HepG2 (cell line): ENCODE data around the gene QSER1. TPM values are rescaled to one million over a fixed set of nuclear protein-coding genes. Genes with fewer than 3 reads are reported as not detected.

ENCODE experiments used
- AKAP8 ChIP-seq: sonication (generic); formaldehyde crosslinking; IDR thresholded peaks from 2 replicates; pipeline ENCODE4 v1.5.1; 2020; ENCODE audit warnings: mild to moderate bottlenecking, missing genetic modification reagents
- ERF ChIP-seq: IDR thresholded peaks from 2 replicates; pipeline ENCODE4 v1.6.1; 2018; ENCODE audit warnings: missing biosample characterization, missing genetic modification reagents
- IRF9 ChIP-seq: sonication (generic); formaldehyde crosslinking; IDR thresholded peaks from 2 replicates; pipeline ENCODE4 v1.8.0; 2022; ENCODE audit warnings: missing genetic modification reagents, mild to moderate bottlenecking, borderline replicate concordance
- MLXIP ChIP-seq: sonication (generic); formaldehyde crosslinking; IDR thresholded peaks from 2 replicates; pipeline ENCODE4 v1.9.0; 2021; ENCODE audit warnings: missing genetic modification reagents, borderline replicate concordance
- MTA3 ChIP-seq: sonication (generic); formaldehyde crosslinking; IDR thresholded peaks from 2 replicates; pipeline ENCODE4 v1.4.0; 2020; ENCODE audit warnings: missing genetic modification reagents
- MXI1 ChIP-seq: IDR thresholded peaks from 3 replicates; pipeline ENCODE4 v1.6.1; 2012; ENCODE audit warnings: low read depth, low read length, inconsistent platforms, borderline replicate concordance
- NKX3-1 ChIP-seq: sonication (generic); formaldehyde crosslinking; IDR thresholded peaks from 2 replicates; pipeline ENCODE4 v1.5.0; 2020; ENCODE audit warnings: missing genetic modification reagents
- PPARG ChIP-seq: conservative IDR thresholded peaks from 2 replicates; pipeline ENCODE4 v1.6.1; 2016; ENCODE audit warnings: missing biosample characterization, missing genetic modification reagents
- SCMH1 ChIP-seq: sonication (generic); formaldehyde crosslinking; IDR thresholded peaks from 2 replicates; pipeline ENCODE4 v1.9.0; 2021; ENCODE audit warnings: missing genetic modification reagents, mild to moderate bottlenecking, borderline replicate concordance
- SNAI1 ChIP-seq: sonication (generic); formaldehyde crosslinking; IDR thresholded peaks from 2 replicates; pipeline ENCODE4 v1.5.0; 2020; ENCODE audit warnings: mild to moderate bottlenecking, missing genetic modification reagents, borderline replicate concordance
- SP1 ChIP-seq, 2 experiments: fragments of 450-650 bp in 1 of 2; sonication (generic) in 1 of 2; formaldehyde crosslinking in 1 of 2; IDR thresholded peaks; 2 replicates each; pipeline versions ENCODE4 v1.4.0 to v1.6.1; 2016 to 2020; ENCODE audit warnings: missing genetic modification reagents in 1 of 2
- TAF15 ChIP-seq: fragments of 200-400 bp; formaldehyde crosslinking; IDR thresholded peaks from one replicate; pipeline ENCODE4 v1.6.1; 2018; ENCODE audit warnings: mild to moderate bottlenecking, low read depth, low read length; ENCODE audit not compliant: poor library complexity, severe bottlenecking
- TFDP2 ChIP-seq: sonication (generic); formaldehyde crosslinking; IDR thresholded peaks from 2 replicates; pipeline ENCODE4 v1.4.0; 2020; ENCODE audit warnings: missing genetic modification reagents
- TSC22D2 ChIP-seq: sonication (generic); formaldehyde crosslinking; IDR thresholded peaks from 2 replicates; pipeline ENCODE4 v1.5.1; 2020; ENCODE audit warnings: missing genetic modification reagents, mild to moderate bottlenecking, borderline replicate concordance
- U2AF1 ChIP-seq: fragments of 200-400 bp; formaldehyde crosslinking; optimal IDR thresholded peaks from 2 replicates; pipeline ENCODE3; 2017; ENCODE audit warnings: mild to moderate bottlenecking, low read depth, low read length
- ZNF207 ChIP-seq: fragments of 450-650 bp; IDR thresholded peaks from 2 replicates; pipeline ENCODE4 v1.6.1; 2016; ENCODE audit warnings: antibody characterized with exemption, borderline replicate concordance
- ZNF367 ChIP-seq: sonication (generic); formaldehyde crosslinking; IDR thresholded peaks from 2 replicates; pipeline ENCODE4 v1.4.0; 2020; ENCODE audit warnings: missing genetic modification reagents, borderline replicate concordance
- ZNF501 ChIP-seq: sonication (generic); formaldehyde crosslinking; IDR thresholded peaks from 2 replicates; pipeline ENCODE4 v1.5.1; 2020; ENCODE audit warnings: mild to moderate bottlenecking, moderate library complexity, missing genetic modification reagents
- ZNF569 ChIP-seq: sonication (generic); formaldehyde crosslinking; IDR thresholded peaks from 2 replicates; pipeline ENCODE4 v1.5.0; 2020; ENCODE audit warnings: mild to moderate bottlenecking, missing genetic modification reagents, moderate library complexity, borderline replicate concordance
- ZNF709 ChIP-seq: sonication (generic); formaldehyde crosslinking; IDR thresholded peaks from 2 replicates; pipeline ENCODE4 v1.5.0; 2020; ENCODE audit warnings: mild to moderate bottlenecking, missing genetic modification reagents
- ZNF749 ChIP-seq: sonication (generic); formaldehyde crosslinking; IDR thresholded peaks from 2 replicates; pipeline ENCODE4 v1.8.0; 2022; ENCODE audit warnings: mild to moderate bottlenecking, missing genetic modification reagents, moderate library complexity, borderline replicate concordance
- ZNF775 ChIP-seq: sonication (generic); formaldehyde crosslinking; IDR thresholded peaks from 2 replicates; pipeline ENCODE4 v1.4.0; 2020; ENCODE audit warnings: missing genetic modification reagents, mild to moderate bottlenecking, moderate library complexity, borderline replicate concordance
- ZNF781 ChIP-seq: sonication (generic); formaldehyde crosslinking; IDR thresholded peaks from 2 replicates; pipeline ENCODE4 v1.5.1; 2020; ENCODE audit warnings: borderline replicate concordance, mild to moderate bottlenecking, missing genetic modification reagents; ENCODE audit errors: not compliant biosample characterization
- polyA plus RNA-seq, 8 experiments: library from polyadenylated mRNA; depleted of rRNA in 3 of 8; stranded (reverse) in 7 of 8; unstranded in 1 of 8; fragments of >200 nt; fragmentation: Illumina TruSeq in 4 of 8; extraction: Trizol in 4 of 8; gene quantifications; 2 replicates each; pipeline versions ENCODE4 v1.2.1 to v1.2.3, GENCODE V29; 2011 to 2016; ENCODE audit warnings: low read depth in 4 of 8, missing spikeins in 1 of 8, mixed read lengths in 1 of 8; ENCODE audit not compliant: insufficient read depth in 1 of 8
- total RNA-seq, 5 experiments: library from RNA; depleted of rRNA; stranded (reverse); fragments of >200 nt; fragmentation: Illumina TruSeq; extraction: Trizol; gene quantifications; 2 replicates each; pipeline ENCODE4 v1.2.3, GENCODE V29; 2016; ENCODE audit warnings: low read depth in 1 of 5

Gene QSER1
- total and polyA plus RNA-seq, 2 of the 13 experiments (the other 11 are each of a cell fraction or from before 2014, with no cell fraction given): 8.9 to 17.3 TPM

GRCh38 chr11:33015621-33016551 is 123.3 kb downstream of the QSER1 start, which contains the start of gene DEPDC7 (continued):
- TF ChIP-seq SNAI1 (CRISPR knock-in tag): peak; percentile 63; the same call in 1 of the 2 replicates
- peak; percentile 65; the same call in 1 of the 2 replicates for TF ChIP-seq NKX3-1 (CRISPR knock-in tag)
- no peak for TF ChIP-seq PPARG (CRISPR knock-in tag)
- TF ChIP-seq ZNF501: peak; percentile 94
- peak; percentile 55 for TF ChIP-seq ZNF749 (CRISPR knock-in tag)
- peak; percentile 81 for TF ChIP-seq ZNF781 (CRISPR knock-in tag)
- TF ChIP-seq IRF9 (CRISPR knock-in tag): 0 out of 2 replicates have a peak, but pooled peaks have one; percentile 26
- no peak for TF ChIP-seq TSC22D2 (CRISPR knock-in tag)
- TF ChIP-seq AKAP8 (CRISPR knock-in tag): no peak
- TF ChIP-seq TFDP2: peak; percentile 86
- TF ChIP-seq SP1 (IDR thresholded peaks at IDR 0.05): no peak
- peak; percentile 90 for TF ChIP-seq SP1 (CRISPR knock-in tag; IDR thresholded peaks at IDR 0.05)
- peak; percentile 49; the same call in 1 of the 2 replicates for TF ChIP-seq ERF (CRISPR knock-in tag)
- TF ChIP-seq ZNF207: no peak
- TF ChIP-seq ZNF775 (CRISPR knock-in tag): no peak
- TF ChIP-seq U2AF1: no peak
- TF ChIP-seq MLXIP (CRISPR knock-in tag): no peak
- no peak for TF ChIP-seq ZNF709 (CRISPR knock-in tag)
- no peak for TF ChIP-seq ZNF367 (CRISPR knock-in tag)
- TF ChIP-seq SCMH1 (CRISPR knock-in tag): no peak
- peak; percentile 49; the same call in 1 of the 2 replicates for TF ChIP-seq ZNF569 (CRISPR knock-in tag)
- TF ChIP-seq MTA3 (CRISPR knock-in tag): no peak
- no peak for TF ChIP-seq TAF15
- peak; percentile 72; the same call in 2 of the 3 replicates for TF ChIP-seq MXI1
